K562 (cell line): Measurements from ENCODE around the gene WASF3.

Experiments
- ATF6 ChIP-seq: sonication (generic); formaldehyde crosslinking; IDR thresholded peaks from 2 replicates; pipeline ENCODE4 v1.4.0; 2020; ENCODE audit warnings: mild to moderate bottlenecking, missing genetic modification reagents
- CBFA2T3 ChIP-seq: fragments of 450-650 bp; IDR thresholded peaks from 2 replicates; pipeline ENCODE4 v1.6.1; 2017
- CTCF ChIP-seq, 3 experiments: IDR thresholded peaks in 2 of 3; conservative IDR thresholded peaks in 1 of 3; 2 replicates each; pipeline ENCODE4 v1.5.1; 2011 to 2012; ENCODE audit warnings: low read length in 3 of 3, mild to moderate bottlenecking in 3 of 3, control low read depth in 2 of 3, improper control_type of control experiment in 1 of 3, inconsistent platforms in 1 of 3, low read depth in 1 of 3, mixed read lengths in 1 of 3, moderate library complexity in 1 of 3; ENCODE audit not compliant: insufficient read depth in 2 of 3
- EZH2 ChIP-seq: IDR thresholded peaks from 2 replicates; pipeline ENCODE4 v1.6.1; 2012; ENCODE audit warnings: low read depth, mild to moderate bottlenecking, inconsistent platforms, low read length, borderline replicate concordance
- KHSRP ChIP-seq: fragments of 450-650 bp; IDR thresholded peaks from 2 replicates; pipeline ENCODE4 v1.6.1; 2017
- MAX ChIP-seq: sonication (generic); formaldehyde crosslinking; IDR thresholded peaks from 2 replicates; pipeline ENCODE4 v1.9.0; 2022; ENCODE audit warnings: mild to moderate bottlenecking, missing genetic modification reagents
- TARDBP ChIP-seq: fragments of 450-650 bp; IDR thresholded peaks from 2 replicates; pipeline ENCODE4 v1.6.1; 2016
- ZNF318 ChIP-seq, 2 experiments: fragments of 450-650 bp; IDR thresholded peaks; 2 replicates each; pipeline ENCODE4 v1.6.1; 2016; ENCODE audit warnings: mild to moderate bottlenecking in 2 of 2, borderline replicate concordance in 1 of 2, low read depth in 1 of 2, moderate library complexity in 1 of 2
- ZNF384 ChIP-seq: IDR thresholded peaks from 2 replicates; pipeline ENCODE4 v1.6.1; 2012; ENCODE audit warnings: low read depth, low read length, improper control_type of control experiment

GRCh38 chr13:26555413-26555812 is 2.1 kb upstream of the WASF3 start:
- no peak for TF ChIP-seq EZH2
- TF ChIP-seq TARDBP, result no peak
- no peak for TF ChIP-seq MAX (CRISPR knock-in tag)
- TF ChIP-seq CBFA2T3, result no peak
- TF ChIP-seq ZNF318 (IDR thresholded peaks at IDR 0.05; ENCODE audit: borderline replicate concordance in 1 of 2, low read depth in 1 of 2), result no peak
- no peak for TF ChIP-seq ATF6 (CRISPR knock-in tag)
- TF ChIP-seq ZNF384, result no peak
- no peak for TF ChIP-seq KHSRP
- TF ChIP-seq CTCF (IDR thresholded peaks at IDR 0.05 in 2 of 3, conservative IDR thresholded peaks at IDR 0.05 in 1 of 3; ENCODE audit: insufficient read depth in 2 of 3, low read depth in 1 of 3, low read length in 3 of 3), result no peak
